Transverse colon (tissue), 4 donors: Measurements from ENCODE around the gene TNFAIP6. TPM values are rescaled to one million over a fixed set of nuclear protein-coding genes. Genes with fewer than 3 reads are reported as not detected.

Experiments used
- DNase-seq: peaks from one replicate; pipeline ENCODE4 v3.0.0-alpha.2; 2019
- H3K27ac ChIP-seq, 4 donors: fragments of 200-600 bp; sonication (generic); 2 replicates each; pipeline ENCODE4 v1.5.1; 2016 to 2018; ENCODE audit warnings: inconsistent platforms in 4 of 4
- H3K27me3 ChIP-seq: fragments of 200-600 bp; sonication (generic); 2 replicates; pipeline ENCODE4 v1.5.1; 2017; ENCODE audit warnings: inconsistent platforms
- H3K36me3 ChIP-seq, 4 donors: fragments of 200-600 bp; sonication (generic); 2 replicates each; pipeline ENCODE4 v1.5.1; 2017 to 2019; ENCODE audit warnings: inconsistent platforms in 4 of 4
- H3K4me1 ChIP-seq, 4 donors: fragments of 200-600 bp; sonication (generic); 2 replicates each; pipeline ENCODE4 v1.5.1; 2017 to 2020; ENCODE audit warnings: inconsistent platforms in 4 of 4
- H3K4me3 ChIP-seq, 4 donors: fragments of 200-600 bp; sonication (generic); 1 replicate in 1 of 4; 2 replicates in 3 of 4; pipeline versions ENCODE4 v1.5.1 to v1.6.1; 2017 to 2019; ENCODE audit warnings: inconsistent platforms in 4 of 4
- H3K9me3 ChIP-seq, 2 donors: fragments of 200-600 bp; sonication (generic); 2 replicates each; pipeline ENCODE4 v1.5.1; 2017 to 2019; ENCODE audit warnings: inconsistent platforms in 2 of 2
- EP300 ChIP-seq: sonication (generic); formaldehyde crosslinking; IDR thresholded peaks from one replicate; pipeline ENCODE4 v1.6.1; 2017; ENCODE audit warnings: antibody characterized with exemption, low read depth
- POLR2A ChIP-seq: fragments of 450-650 bp; IDR thresholded peaks from one replicate; pipeline ENCODE4 v1.6.1; 2016; ENCODE audit warnings: antibody characterized with exemption, mild to moderate bottlenecking, moderate library complexity
- POLR2AphosphoS5 ChIP-seq, 3 donors: sonication (generic); formaldehyde crosslinking; IDR thresholded peaks; one replicate each; pipeline ENCODE4 v1.6.1; 2016; ENCODE audit warnings: antibody characterized with exemption in 3 of 3
- WGBS, 2 donors: methylation state at CpG; one replicate each; pipeline ENCODE4 v1.1.5; 2018; ENCODE audit warnings: low coverage in 1 of 2; 5-methylcytosine and 5-hydroxymethylcytosine counted together
- in situ Hi-C, 4 donors: fragments of 200-750 bp; cut with MboI; loops; one replicate each; pipeline versions ENCODE4 v1.15.0 to v1.15.1; 2017; ENCODE audit warnings: low sequenced_read_pairs in 3 of 4, low pct_ligation_motif_present in 1 of 4, low pct_unique_long_range_greater_than_20kb in 1 of 4
- intact Hi-C: fragments of 100-400 bp; cut with DNase I; formaldehyde crosslinking; loops from one replicate; pipeline ENCODE4 v1.15.1; 2023; ENCODE audit warnings: low total_unique reads
- total RNA-seq, 4 donors: library from RNA; depleted of rRNA; stranded (reverse); fragments of >200 nt; gene quantifications; one replicate each; pipeline ENCODE4 v1.1.0, GENCODE V29; 2016
- TF ChIP-seq, protein P1 (sequence below), 5 experiments: fragments of 200-600 bp in 3 of 5; fragments of 450-650 bp in 2 of 5; sonication (generic) in 3 of 5; IDR thresholded peaks; 1 replicate in 2 of 5; 2 replicates in 3 of 5; pipeline ENCODE4 v1.5.1; 2016 to 2017; ENCODE audit warnings: antibody characterized with exemption in 5 of 5, inconsistent platforms in 3 of 5, mild to moderate bottlenecking in 2 of 5, moderate library complexity in 1 of 5

Gene TNFAIP6
- total RNA-seq, 4 donors from 2014 or later: 0.95 TPM; not detected in 3

DNA sequence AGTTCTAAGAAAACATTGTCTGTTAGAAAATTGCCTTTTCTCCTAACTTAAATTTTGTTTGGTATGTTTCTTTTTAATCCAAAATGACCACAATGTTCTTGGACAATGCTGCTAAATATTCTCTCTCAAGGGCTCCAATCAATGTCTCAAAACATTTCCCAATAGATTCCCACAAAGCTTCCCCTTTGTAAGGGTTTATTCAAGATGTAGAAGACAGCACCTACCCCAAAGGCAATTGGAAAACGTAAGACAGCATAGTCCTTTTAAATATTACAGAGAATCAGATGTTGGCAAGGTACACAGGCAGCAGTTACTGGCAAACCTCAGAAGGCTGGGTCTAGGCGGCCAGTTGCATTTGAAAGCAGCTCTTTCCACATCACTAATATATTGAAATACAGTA lies 34.0 kb downstream of the TNFAIP6 start:
- Histone ChIP-seq H3K27me3 (no peaks in the 10 kb centered on the region), H3K36me3 (no peaks in the 10 kb centered on the region), H3K9me3 (no peaks in the 10 kb centered on the region), H3K27ac (no peak overlapping the region), H3K4me3 (no peak overlapping the region), H3K4me1 (no peaks in the 10 kb centered on the region)
- 82 to 90% methylated on average over 2 of the region's 2 CpGs for whole genome bisulfite sequencing, 2 donors
- no peak for TF ChIP-seq POLR2AphosphoS5 (IDR thresholded peaks at IDR 0.05)
- no peak for TF ChIP-seq POLR2A
- no peak for TF ChIP-seq EP300
- TF ChIP-seq, protein P1, sequence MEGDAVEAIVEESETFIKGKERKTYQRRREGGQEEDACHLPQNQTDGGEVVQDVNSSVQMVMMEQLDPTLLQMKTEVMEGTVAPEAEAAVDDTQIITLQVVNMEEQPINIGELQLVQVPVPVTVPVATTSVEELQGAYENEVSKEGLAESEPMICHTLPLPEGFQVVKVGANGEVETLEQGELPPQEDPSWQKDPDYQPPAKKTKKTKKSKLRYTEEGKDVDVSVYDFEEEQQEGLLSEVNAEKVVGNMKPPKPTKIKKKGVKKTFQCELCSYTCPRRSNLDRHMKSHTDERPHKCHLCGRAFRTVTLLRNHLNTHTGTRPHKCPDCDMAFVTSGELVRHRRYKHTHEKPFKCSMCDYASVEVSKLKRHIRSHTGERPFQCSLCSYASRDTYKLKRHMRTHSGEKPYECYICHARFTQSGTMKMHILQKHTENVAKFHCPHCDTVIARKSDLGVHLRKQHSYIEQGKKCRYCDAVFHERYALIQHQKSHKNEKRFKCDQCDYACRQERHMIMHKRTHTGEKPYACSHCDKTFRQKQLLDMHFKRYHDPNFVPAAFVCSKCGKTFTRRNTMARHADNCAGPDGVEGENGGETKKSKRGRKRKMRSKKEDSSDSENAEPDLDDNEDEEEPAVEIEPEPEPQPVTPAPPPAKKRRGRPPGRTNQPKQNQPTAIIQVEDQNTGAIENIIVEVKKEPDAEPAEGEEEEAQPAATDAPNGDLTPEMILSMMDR (IDR thresholded peaks at IDR 0.05): no peak
- no peak for DNase-seq
- intact Hi-C loops: no loop called here
- in situ Hi-C loops: no loop called here

DNA sequence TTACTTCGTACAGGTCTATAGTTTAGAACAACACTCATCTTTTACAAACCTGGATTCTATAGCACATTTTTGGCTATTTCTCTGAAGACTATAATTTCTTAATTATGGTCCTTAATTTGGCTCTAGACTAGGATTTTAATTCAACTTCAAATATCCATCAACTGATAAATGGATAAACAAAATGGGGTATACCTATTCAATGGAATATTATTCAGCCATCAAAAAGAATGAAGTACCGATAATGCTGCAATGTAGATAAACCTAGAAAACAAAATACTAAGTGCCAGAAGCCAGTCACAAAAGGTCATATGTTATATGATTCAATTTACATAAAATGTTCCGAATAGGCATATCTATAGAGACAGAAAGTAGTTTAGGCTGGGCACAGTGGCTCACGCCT lies 37.1 kb downstream of the TNFAIP6 start:
- no peak overlapping the region for H3K27ac ChIP-seq
- WGBS, 2 donors: 73 to 85% methylated on average over 4 of the region's 4 CpGs
- TF ChIP-seq POLR2AphosphoS5 (IDR thresholded peaks at IDR 0.05): no peak
- TF ChIP-seq, protein P1 (IDR thresholded peaks at IDR 0.05): no peak
- H3K9me3 ChIP-seq: no peaks in the 10 kb centered on the region
- no peaks in the 10 kb centered on the region for H3K4me1 ChIP-seq
- H3K36me3 ChIP-seq: no peaks in the 10 kb centered on the region
- no peaks in the 10 kb centered on the region for H3K27me3 ChIP-seq
- in situ Hi-C loops (no loop called here), intact Hi-C loops (no loop called here)
- no peak overlapping the region for H3K4me3 ChIP-seq
- DNase-seq: no peak

DNA sequence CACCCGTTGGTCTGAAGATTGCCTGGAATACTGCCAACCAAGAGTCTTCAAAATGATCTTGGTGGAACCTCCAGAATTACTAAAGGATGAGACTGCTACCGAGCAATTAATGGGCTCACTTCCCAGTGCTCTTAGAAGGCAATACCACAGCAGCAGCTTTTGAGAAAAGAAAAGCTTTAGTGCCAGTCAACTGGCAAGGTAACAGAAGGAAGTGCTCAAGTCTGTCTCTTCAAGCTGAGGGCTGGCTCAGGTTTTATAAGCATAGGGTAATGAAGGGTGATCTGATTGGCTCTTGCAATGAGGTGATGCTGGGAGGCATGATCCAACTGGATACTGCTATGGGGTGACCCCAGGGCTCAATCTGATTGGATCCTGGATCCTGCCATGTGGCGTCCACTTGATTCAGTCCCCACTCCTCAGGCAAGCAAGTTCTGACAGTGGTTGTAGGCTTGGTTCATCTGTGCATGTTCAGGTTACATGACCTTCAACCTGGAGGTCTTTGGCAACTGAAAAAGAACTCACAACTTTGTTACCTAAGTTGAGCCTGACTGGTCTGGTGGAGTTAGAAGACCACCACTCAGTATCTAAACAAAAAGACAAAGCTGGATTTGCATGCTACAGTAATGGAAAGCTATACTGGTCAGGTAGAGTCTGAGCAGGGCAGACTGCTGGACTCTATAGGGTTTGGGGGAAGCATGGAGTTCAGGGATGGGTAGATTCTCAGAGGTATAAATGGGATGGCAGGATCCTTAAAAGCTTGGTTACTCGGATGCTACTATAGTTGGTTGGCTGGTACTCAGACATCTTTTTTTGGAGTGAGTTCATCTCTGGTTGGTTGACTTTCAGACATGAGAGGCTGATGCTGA lies 38.4 kb downstream of the TNFAIP6 start:
- Histone ChIP-seq H3K4me3 (no peak overlapping the region), H3K27ac (no peak overlapping the region), H3K4me1 (no peaks in the 10 kb centered on the region), H3K36me3 (no peaks in the 10 kb centered on the region), H3K27me3 (no peaks in the 10 kb centered on the region), H3K9me3 (no peaks in the 10 kb centered on the region)
- intact Hi-C loops: no loop called here
- WGBS, 2 donors: 89 to 92% methylated on average over 2 to 4 of the region's 4 CpGs
- in situ Hi-C loops: no loop called here
- no peak for DNase-seq
- TF ChIP-seq POLR2AphosphoS5 (IDR thresholded peaks at IDR 0.05) (no peak), POLR2A (no peak)

DNA sequence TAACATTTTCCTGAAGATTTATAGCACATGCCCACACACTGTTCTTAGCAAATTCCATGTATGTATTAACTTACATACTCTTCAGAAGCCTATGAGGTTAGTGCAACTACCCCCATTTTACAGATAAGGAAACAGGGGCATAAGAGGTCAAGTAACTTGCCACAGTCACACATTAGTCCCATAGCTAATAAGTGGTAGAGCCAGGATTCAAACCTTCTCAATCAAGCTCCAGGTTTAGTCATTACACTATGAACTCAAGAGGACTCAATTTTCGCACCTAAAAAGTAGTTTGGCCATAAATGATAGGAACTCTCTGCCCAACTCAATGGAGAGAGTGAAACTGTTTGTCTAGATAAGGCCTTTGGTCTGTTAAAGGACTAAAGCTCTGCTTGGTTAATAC lies 42.6 kb downstream of the TNFAIP6 start:
- Histone ChIP-seq H3K9me3 (no peaks in the 10 kb centered on the region), H3K27me3 (no peaks in the 10 kb centered on the region), H3K4me1 (no peaks in the 10 kb centered on the region), H3K4me3 (no peak overlapping the region), H3K27ac (no peak overlapping the region), H3K36me3 (no peaks in the 10 kb centered on the region)
- TF ChIP-seq POLR2A: no peak
- TF ChIP-seq EP300: no peak
- no peak for TF ChIP-seq POLR2AphosphoS5 (IDR thresholded peaks at IDR 0.05)
- TF ChIP-seq, protein P1 (IDR thresholded peaks at IDR 0.05): no peak
- no peak for DNase-seq
- 89% methylated on average over 1 of the region's 1 CpG; no CpG with 5 or more reads in 1 of the 2 donors for WGBS, 2 donors
- intact Hi-C loops (no loop called here), in situ Hi-C loops (no loop called here)
